Fibroblast of villous mesenchyme (primary cell): ENCODE measurements around the gene FARSA. TPM values are rescaled to one million over a fixed set of nuclear protein-coding genes. Genes with fewer than 3 reads are reported as not detected.
A peak's percentile ranks its signal among the peaks of the same experiment; 100 is the strongest.
"Not testable (repeated sequence)": the region's sequence is repeated elsewhere in the genome, so short reads cannot be mapped to it uniquely, and the experiment has no call there.

Experiments used
- DNase-seq: peaks from one replicate; pipeline ENCODE4 v3.0.0-alpha.2; 2010; ENCODE audit warnings: low read depth
- H3K4me3 ChIP-seq: 2 replicates; pipeline ENCODE4 v1.5.1; 2011; ENCODE audit warnings: low read depth, mild to moderate bottlenecking, low read length
- total RNA-seq: library from RNA; depleted of rRNA; stranded (reverse); fragments of >200 nt; gene quantifications from 2 replicates; pipeline ENCODE4 v1.2.3, GENCODE V29; 2012
- TF ChIP-seq, protein P1 (sequence below): IDR thresholded peaks from 2 replicates; pipeline ENCODE4 v1.5.1; 2012; ENCODE audit warnings: low read depth, mild to moderate bottlenecking, low read length; ENCODE audit not compliant: insufficient read depth

The FARSA gene
- total RNA-seq, 1 donor, result 65.2 TPM

DNA sequence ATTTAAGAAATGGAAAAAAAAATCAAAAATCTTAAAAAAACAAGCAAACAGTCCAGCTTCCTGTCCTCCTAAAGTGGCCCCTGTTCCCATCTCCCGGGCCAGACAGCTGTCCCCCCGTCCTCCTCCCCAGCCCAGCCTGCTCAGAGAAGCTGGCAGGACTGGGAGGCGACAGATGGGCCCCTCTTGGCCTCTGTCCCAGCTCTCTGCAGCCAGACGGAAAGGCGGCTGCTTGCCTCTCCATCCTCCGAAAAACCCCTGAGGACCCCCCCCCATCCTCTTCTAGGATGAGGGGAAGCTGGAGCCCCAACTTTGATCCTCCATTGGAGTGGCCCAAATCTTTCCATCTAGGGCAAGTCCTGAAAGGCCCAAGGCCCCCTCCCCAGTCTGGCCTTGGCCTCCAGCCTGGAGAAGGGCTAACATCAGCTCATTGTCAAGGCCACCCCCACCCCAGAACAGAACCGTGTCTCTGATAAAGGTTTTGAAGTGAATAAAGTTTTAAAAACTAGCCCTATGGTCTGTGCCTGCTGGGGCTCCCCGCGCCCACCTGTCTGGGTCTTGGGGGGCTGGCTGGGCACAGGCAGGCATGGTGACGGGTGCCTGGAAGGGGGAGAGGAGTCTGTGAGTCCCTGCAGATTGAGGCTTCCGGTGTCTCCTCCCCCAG is 19.8 kb upstream of the FARSA start:
- TF ChIP-seq, protein P1, sequence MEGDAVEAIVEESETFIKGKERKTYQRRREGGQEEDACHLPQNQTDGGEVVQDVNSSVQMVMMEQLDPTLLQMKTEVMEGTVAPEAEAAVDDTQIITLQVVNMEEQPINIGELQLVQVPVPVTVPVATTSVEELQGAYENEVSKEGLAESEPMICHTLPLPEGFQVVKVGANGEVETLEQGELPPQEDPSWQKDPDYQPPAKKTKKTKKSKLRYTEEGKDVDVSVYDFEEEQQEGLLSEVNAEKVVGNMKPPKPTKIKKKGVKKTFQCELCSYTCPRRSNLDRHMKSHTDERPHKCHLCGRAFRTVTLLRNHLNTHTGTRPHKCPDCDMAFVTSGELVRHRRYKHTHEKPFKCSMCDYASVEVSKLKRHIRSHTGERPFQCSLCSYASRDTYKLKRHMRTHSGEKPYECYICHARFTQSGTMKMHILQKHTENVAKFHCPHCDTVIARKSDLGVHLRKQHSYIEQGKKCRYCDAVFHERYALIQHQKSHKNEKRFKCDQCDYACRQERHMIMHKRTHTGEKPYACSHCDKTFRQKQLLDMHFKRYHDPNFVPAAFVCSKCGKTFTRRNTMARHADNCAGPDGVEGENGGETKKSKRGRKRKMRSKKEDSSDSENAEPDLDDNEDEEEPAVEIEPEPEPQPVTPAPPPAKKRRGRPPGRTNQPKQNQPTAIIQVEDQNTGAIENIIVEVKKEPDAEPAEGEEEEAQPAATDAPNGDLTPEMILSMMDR, result no peak
- no peak overlapping the region for H3K4me3 ChIP-seq
- DNase-seq, result no peak

DNA sequence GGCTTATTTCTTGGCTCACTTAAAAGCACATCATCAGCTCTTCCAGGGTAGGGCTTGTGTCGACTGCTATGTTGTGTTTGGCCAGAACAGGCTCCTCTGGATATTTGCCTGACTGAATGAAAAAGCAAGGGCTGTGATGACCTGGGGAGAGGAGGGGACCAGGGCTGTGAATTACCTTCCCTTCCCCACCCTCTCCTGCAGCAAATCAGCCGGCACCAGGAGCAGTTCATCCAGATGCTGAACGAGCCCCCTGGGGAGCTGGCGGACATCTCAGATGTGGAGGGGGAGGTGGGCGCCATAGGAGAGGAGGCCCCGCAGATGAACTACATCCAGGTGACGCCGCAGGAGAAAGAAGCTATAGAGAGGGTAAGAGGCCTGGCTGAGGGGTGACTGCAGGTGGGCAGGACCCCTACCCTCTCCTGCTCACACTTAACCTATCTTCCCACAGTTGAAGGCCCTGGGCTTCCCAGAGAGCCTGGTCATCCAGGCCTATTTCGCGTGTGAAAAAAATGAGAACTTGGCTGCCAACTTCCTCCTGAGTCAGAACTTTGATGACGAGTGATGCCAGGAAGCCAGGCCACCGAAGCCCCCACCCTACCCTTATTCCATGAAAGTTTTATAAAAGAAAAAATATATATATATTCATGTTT is 19.1 kb upstream of the FARSA start:
- TF ChIP-seq, protein P1, result no peak
- H3K4me3 ChIP-seq, result no peak overlapping the region
- peak; percentile 35 for DNase-seq

DNA sequence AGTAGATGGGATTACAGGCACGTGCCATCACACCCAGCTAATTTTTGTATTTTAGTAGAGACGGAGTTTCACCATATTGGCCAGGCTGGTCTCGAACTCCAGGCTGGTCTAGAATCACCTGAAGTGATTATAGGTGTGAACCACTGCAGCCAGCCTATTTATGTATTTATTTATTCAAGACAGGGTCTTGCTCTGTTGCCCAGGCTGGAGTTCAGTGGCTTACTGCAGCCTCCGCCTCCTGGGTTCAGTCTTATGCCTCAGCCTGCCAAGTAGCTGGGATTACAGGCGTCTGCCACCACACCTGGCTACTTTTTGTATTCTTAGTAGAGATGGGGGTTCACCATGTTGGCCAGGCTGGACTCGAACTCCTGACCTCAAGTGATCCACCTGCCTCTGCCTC is 18.5 kb upstream of the FARSA start:
- not testable (repeated sequence) for DNase-seq, H3K4me3 ChIP-seq

DNA sequence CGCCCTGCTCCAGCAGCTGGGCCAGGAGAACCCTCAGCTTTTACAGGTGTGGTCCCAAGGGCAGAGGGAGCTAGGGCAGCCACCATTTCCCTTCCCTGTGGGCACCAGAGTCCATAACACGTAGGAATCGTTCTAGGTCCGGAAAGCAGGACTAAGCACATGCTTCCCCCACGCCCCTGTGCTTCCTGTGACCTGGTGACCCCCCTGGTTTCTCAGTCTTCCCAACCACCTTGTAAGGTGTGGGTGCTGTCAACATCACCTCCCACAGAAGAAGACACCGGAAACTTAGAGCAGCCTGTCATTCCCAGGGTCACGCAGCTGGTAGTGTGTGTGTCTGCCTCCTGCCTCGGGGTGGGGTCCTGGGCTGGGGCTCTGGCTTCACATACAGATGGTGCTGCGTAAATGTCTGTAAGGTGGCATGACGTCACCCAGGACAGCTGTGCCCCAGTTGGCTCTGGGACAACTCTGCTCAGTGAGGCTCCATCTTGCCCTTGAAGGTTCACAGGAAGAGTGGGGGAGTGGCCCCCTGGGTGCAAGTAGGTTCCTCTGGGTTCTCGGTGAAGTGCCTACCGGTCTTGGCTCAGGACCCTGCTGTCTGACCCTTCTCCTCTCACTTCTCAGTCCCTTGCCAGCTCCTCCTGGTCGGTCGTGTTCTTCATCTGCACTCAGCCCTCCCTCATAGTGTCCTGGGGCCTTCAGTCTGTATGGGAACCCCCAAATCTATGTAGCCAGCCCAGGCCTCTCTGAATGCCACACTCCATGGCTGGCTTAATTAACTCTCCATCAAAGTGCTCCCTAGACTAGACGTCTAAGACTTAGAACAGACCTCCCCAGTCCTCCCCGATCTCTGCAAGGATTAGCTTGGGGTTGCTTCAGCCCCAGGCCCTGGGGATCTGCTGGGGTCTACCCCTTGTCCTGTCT is 16.1 kb upstream of the FARSA start:
- no peak for DNase-seq
- TF ChIP-seq, protein P1, result no peak
- no peak overlapping the region for H3K4me3 ChIP-seq

DNA sequence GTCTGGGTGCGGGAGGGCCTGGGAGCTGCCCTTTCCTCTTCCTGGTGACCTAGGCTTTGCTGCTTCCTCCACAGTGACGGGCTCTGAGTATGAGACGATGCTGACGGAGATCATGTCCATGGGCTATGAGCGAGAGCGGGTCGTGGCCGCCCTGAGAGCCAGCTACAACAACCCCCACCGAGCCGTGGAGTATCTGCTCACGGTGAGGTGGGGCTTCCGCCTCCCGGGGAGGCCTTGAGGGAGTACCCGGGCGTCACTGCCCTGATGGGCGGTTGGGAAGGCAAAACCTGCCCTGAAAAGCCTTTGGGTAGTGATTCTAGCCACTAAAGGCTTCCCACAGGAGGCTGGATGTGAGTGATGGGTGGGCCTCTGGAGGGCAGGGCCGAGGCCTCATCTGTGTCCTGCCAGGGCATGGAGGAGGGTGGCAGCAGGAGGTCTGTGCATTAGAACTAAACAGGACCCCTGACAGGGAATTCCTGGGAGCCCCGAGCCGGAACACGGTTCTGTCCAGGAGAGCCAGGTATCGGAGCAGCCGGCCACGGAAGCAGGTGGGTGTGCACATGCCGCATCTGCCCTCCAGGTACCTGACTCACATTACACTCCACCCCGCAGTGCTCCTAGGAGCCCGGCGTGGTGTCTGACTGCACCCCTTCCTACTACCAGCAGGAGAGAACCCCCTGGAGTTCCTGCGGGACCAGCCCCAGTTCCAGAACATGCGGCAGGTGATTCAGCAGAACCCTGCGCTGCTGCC is 15.3 kb upstream of the FARSA start:
- DNase-seq, result no peak
- no peak overlapping the region for H3K4me3 ChIP-seq
- TF ChIP-seq, protein P1, result no peak

DNA sequence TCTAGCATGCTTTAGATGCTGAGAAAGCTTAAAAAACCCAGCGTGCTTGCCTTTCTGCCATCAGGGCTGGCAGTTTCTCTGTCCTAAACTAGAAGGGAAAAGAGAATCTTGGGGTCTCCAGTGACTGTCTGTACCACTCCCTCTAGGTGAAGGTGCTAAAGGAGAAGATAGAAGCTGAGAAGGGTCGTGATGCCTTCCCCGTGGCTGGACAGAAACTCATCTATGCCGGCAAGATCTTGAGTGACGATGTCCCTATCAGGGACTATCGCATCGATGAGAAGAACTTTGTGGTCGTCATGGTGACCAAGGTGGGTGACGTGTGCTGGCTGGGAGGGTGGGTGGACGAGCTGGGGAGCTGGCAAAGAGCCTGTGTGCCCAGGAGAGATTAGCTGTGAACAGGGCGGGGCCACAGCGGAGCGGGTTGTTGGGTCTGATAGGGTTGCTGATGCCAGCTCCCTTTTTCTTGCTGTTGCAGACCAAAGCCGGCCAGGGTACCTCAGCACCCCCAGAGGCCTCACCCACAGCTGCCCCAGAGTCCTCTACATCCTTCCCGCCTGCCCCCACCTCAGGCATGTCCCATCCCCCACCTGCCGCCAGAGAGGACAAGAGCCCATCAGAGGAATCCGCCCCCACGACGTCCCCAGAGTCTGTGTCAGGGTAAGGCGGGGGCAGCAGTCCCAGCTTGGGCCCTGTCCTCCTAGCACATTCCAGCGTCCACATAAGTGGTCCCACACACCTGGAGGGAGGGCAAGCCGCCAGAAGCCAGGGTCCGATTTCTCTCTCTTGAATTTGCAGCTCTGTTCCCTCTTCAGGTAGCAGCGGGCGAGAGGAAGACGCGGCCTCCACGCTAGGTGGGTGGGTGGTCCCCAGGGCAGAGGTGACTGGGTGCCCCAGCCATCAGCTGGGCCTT is 14.4 kb upstream of the FARSA start:
- TF ChIP-seq, protein P1, result no peak
- no peak for DNase-seq

More for the DNA sequence above, 14.4 kb upstream of the FARSA start:
- no peak overlapping the region for H3K4me3 ChIP-seq
